Activated CD4-positive, CD25-positive, alpha-beta regulatory T cell treated with anti-CD3 and anti-CD28 coated beads, Interleukin-2, amount 50 U/mL, for 16 hours (primary cell): ENCODE results near the gene DGKQ.

Source experiments
- DNase-seq: peaks from one replicate; pipeline ENCODE4 v3.0.0-alpha.2; 2020; ENCODE audit warnings: low read depth, low spot score

Gene DGKQ, protein sequence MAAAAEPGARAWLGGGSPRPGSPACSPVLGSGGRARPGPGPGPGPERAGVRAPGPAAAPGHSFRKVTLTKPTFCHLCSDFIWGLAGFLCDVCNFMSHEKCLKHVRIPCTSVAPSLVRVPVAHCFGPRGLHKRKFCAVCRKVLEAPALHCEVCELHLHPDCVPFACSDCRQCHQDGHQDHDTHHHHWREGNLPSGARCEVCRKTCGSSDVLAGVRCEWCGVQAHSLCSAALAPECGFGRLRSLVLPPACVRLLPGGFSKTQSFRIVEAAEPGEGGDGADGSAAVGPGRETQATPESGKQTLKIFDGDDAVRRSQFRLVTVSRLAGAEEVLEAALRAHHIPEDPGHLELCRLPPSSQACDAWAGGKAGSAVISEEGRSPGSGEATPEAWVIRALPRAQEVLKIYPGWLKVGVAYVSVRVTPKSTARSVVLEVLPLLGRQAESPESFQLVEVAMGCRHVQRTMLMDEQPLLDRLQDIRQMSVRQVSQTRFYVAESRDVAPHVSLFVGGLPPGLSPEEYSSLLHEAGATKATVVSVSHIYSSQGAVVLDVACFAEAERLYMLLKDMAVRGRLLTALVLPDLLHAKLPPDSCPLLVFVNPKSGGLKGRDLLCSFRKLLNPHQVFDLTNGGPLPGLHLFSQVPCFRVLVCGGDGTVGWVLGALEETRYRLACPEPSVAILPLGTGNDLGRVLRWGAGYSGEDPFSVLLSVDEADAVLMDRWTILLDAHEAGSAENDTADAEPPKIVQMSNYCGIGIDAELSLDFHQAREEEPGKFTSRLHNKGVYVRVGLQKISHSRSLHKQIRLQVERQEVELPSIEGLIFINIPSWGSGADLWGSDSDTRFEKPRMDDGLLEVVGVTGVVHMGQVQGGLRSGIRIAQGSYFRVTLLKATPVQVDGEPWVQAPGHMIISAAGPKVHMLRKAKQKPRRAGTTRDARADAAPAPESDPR

DNA sequence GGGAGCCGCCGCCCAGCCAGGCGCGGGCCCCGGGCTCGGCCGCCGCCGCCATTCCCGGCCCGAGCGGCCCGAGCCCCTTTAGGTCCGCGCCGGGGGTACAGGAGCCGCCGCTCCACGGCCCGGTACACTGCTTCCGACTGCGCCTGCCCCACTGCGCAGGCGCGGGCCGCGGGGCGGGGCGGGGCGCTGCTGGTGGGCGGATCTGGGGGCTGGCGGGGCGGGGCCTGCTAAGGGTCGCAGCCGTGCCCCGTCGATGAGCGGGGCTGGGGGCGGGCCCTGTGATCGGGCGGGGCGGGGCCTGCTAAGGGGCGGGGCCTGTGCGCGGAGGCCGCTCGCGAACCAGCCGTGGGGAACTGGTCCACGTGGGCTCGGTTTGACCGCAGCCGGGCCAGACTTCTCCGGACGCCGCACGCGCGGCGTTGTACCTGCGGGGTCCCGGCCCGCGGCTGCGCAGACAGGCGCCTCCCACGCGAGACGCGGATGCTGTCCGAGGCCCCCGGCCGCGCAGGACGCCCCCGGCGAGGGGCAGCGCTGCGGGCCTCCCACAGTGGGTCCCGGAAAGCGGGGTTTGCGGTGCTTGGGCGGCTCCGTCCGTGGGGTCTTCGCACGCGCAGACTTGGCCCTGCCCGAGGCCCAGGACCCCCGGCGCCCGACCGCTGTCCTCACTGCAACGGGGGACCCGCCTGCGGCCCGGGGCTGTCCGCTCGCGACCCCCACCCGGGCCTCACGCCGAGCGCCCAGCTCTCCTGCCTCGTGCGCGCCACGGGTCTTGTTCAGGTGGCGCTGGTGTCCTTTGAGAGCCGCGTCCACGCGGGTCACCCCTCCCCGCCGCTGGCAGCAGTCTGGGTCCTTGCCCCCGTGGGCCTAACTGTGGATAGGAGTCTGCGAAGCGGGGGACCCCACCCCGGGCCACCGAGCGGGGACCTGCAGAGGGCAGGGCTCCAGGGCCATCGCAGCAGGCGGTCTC, at the start of gene DGKQ:
DGKQ (minus strand) TSS at position 139 of the 967 bp plus-strand sequence; CDS start at position 52, 87 bp downstream.
- peak; percentile 80 for DNase-seq

DNA sequence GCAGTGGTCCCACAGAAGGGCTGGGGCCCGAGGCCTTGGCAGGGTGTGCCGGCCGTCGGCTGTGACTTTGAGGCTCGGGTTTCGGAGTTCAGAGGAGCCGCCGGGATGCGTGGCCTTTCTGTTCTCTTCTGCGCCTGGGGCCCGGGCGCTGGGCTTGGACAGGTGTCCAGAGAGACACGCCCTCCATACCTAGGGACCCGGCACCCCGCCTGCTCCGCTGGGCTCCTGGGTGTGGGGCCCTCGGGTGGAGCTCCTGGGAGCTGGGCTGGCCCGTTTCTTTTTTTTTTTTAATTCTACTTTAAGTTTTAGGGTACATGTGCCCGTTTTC, 49.3 kb upstream of the DGKQ start:
- no peak for DNase-seq

DNA sequence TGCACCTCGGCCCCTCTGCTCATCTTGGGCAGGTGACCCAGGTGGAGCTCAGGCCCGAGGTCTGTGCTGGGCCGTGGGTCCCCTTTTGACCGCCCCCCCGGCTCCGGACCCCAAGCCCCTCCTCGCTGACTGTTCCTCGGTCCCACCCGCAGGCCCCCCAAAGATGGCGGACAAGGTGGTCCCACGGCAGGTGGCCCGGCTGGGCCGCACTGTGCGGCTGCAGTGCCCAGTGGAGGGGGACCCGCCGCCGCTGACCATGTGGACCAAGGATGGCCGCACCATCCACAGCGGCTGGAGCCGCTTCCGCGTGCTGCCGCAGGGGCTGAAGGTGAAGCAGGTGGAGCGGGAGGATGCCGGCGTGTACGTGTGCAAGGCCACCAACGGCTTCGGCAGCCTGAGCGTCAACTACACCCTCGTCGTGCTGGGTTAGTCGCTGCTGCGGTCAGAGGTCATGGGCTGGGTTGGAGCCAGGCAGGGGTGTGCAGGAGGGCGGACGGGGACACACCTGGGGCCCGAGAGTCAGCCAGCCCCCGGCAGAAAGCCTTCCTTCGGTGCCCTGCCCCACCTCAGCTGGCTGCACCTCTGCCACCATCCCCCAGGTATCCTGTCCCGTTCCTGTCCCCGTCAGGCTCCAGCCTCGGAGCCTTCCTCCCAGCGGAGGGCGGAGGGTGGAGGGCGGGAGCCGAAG, 48.8 kb upstream of the DGKQ start:
- DNase-seq, result no peak

DNA sequence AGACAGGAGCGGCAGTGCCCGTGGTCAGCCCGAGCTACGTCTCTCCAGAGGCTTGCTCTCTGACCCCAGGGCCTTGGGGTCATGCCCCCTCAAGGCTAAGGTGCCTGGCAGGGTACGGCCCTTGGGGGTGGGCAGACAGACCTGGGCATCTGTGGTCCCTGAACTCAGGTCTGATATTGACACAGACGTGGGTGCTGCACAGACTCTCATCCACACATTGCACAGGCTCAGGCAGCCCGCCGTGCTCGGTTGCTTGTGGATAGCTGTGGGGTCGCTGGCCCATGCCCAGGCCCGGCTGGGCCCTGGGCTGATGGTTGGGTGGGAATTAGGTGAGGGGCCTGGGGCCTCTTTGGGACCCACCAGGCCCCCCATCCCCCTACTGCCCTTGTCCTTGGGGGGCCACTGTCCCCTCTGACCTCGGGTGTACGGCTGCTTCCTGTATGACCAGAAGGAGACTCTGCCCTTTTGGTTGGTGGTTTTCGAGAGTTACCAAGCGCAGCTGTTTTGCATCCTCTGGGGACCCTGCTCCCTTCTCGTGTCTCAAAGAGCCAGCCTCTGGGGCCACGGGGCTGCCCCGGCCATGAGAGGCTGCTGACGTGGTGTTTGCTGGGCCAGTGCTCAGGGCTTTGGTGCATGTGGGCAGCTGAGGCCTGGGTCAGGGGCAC, 48.1 kb upstream of the DGKQ start:
- no peak for DNase-seq

DNA sequence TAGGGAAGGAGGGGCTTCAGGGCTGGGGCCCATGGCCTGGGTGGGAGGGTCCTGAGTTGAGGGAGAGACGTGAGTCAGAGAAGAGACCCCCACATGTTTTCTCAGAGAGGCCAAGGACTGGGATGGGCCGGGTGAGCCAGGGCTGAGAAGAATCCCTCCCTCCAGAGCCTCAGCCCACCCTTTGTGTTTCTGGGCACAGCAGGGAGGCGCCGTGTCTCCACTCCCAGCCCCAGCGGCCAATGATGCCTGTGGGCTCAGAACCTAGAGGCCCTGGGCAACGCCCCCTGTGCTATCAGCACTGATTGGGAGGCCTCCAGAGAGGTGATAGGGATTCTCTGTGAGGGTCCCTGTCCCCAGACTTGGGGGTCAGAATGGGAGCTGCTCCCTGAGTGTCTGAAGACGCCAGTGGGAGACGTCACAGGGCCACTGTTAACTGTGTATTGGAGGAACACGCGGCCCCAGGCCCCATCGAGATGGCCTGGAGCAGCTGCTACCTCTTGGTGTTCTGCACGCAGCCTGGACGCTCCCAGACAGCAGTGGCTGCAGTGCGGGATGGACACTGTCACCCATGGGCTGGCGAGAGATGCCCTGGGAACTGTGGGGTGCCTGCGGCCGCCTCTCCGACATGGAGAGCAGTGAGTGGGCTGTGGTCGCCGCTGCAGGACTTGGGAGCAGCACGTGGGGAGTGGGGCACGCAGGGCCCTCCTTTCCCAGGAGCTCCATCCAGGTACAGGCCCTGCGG, 46.5 kb upstream of the DGKQ start:
- no peak for DNase-seq

DNA sequence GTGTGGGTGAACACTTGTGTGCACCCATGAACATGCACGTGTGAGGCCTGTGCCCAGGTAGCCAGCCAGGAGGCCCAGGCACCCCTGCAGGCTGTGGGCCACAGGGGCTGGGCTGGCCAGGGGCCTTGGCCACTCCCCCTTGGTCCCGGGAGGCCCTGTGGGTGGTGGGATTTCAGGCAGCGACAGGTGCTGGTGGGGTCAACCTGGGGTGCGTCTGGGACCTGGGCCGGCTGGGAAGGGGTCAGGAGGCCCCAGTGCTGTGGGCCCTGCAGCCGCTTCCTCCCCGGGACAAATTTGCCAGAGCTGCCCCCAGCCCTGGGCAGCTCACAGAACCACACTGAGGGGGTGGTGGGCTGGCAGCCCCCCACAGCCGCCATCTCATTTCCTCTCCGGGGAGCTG, 46.0 kb upstream of the DGKQ start:
- no peak for DNase-seq

DNA sequence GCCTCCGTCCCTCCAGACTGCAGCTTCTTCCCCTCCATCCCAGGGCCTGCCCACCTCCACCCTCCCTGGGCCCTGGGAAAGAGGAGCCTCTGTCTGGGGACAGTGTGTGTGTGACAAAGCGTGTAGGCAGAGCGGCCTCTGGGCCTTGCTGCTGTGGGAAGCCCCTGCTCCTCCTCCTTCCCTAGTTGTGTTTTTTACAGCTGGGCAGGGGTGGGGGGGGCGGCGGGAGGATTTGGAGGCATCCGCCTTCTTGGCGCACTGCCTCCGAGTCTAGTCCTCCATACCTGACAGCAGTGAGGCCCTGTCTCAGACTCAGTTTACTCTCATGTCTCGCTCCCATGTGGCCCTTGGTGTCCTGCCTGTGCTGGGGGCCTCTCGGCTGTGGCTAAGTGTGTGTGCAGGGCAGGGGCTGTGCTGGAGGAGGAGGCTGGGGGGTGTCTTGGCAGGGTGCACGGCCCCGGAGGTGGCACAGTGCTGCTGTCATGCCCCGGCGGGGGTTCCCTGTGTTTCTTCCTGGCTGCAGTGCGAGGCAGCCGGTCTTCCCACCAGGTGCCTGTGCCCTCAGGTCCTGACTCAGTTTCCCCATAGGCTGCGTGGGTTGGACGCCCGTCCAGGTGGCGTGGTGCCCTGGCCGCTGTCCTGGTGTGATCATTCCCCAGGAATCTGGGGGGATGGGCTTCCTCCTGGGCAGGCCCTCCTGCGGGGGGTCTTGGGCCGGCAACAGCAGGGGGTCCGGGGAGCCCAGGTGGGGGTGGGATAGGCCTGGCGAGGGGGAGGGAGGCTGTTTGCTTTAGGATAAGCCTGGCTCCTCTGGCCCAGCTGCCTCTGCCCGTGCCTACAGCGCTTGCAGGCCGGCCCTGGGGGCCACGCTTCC, 45.0 kb upstream of the DGKQ start:
- no peak for DNase-seq

DNA sequence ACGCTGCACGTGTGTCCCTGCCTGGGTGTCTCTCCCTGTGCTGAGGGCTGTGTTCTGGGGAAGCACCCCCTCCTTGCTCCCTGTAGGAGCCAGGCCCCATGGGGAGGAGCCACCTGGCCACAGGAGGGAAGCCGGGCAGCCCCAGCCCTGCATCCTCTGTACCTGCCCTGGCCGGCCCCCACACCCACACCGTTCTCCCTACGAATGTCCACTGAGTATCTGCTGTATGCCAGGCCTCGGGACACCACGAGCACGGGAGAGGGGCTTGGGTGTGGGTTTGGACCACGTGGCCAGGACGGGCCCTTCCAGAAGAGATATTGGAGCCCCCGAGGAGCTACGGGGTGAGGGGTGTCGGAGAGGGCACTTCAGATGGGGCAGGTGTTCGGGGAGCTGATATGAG, 44.3 kb upstream of the DGKQ start:
- no peak for DNase-seq

DNA sequence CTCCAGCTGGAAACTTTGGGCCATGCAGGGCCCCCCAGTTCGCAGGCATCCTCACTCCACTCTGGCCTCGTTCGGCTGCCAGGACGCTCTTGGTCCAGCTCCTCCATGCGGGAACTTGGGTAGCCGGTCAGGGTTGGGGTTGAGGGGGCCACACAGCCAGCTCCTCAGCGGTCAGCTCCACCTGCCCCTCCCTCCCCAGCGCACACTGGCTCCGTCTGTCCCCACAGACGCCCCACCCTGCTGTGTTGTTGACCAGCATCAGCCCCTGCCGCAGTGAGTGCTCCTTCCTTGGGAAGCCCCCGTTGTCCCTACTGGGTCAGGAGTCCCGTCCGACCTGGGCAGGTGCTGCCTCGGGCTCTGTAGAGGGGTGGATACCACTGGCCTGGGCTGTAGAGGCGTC, 43.8 kb upstream of the DGKQ start:
- DNase-seq, result no peak

DNA sequence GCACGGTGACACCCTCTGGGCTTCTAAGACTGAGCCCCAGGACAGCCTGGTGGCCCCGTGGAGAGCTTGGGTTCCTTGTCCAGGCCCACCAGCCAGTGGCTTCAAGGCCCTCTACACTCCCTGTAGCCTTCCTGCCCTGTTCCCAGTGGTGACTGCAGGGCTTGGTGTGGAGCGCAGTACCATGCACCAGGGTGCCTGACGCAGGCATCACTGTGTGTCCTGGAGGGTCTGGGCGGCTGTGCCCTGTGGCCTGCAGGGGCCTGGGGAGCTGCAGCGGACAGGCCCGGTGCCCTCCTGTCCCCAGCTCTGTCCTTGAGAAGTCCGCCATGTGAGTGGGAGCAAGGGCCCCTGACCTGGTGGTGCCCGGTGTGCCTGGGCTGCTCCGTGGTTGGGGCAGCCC, 42.4 kb upstream of the DGKQ start:
- no peak for DNase-seq

DNA sequence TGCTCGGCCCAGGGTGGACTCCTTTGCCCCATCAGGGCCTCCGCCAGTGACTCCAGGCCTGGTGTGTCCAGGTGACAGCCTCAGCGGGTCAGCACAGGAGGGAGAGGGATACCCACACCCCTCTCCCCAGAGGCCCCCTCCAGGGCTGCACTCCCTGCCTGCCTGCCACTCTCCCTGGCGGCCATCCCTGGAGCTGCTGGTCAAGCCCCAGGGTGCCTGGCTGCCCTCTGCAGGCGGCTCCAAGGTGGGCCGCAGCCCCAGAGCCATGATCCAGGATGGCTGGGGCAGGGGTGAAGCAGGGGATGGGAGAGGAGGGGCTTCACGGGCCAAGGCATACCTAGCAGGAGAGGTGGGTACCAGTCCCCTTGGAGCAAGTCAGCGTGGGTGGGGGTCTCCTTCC, 41.8 kb upstream of the DGKQ start:
- DNase-seq, result no peak

DNA sequence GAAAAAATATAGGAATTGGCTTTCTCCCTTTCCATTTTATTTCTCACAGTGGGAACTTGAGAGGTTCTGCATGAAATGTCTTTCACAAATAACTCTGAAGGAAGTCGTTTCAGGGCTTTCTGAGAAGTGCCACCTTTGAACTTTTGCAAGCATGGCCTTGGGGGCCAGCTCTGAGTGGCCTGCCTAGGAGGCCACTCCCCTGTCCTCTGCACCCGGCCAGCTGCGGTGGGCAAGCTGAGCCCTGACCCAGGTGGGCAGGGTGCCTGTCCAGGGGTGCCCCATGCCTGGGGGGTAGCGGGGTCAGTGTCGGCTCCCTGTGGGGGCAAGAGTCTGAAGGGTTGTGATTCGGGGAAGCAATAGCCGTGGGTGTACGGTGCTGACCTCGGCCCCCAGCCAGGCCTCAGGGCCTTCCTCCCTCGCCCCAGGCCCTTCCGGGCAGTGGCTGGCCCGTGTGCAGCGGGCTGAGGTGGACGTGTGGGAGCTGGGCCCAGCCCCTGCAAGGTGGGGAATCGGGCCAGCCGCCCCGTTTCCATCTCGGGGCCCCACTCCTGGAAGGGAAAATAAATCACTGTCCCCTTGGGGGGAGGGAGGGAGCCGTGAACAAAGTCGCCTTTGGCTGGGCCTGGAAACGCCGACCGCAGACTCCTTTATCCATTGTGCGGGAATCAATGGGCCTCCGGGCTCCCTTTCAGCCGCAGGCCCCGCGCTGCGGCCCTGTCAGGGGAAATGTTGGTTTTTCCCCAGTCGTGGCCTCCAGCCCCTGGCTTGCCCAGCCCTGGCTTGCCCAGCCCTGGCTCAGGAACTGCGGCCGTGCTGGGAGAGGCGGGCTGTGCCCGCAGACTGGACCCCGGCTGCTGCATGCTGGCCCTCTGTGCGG, 41.2 kb upstream of the DGKQ start:
- no peak for DNase-seq

DNA sequence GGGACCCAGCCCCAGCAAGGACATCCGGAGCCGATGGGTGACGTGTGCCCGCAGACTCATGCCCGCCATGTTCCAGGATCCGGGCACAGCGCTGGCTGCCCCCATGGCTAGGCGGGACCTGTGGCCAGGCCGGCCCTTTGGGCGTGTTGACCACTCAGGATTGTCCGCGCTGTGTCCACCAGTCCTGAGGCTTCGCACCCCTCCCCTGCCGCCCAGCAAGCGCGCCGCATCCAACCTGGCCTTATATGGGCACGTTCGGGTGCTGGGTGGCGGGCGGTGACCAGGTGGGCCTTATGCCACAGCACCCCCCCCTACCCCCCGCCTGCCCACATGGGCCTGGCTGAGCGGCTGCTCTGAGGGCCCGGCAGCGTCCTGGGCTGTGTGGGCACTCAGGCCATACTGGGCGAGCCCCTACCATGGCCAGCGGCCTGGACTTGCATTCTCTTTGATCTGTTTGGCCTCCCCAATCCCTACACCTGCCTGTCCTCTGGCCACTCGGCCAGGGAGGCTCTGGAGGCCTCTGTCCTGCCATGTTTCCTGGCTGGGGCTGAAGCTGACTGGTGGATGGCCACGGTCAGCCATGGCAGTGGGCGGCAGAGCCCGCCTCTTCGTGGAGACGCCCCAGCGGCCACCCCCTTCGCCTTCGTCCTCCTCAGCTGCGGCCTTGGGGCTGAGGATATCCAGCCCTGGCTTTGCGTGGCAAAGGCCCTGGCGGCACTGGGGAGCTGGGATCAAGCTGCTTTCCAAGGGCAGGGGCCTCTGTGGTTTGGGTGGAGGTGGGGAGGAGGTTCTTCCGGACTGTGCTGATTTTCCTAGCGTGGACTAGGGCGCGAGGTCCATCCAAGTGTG, 40.1 kb upstream of the DGKQ start:
- no peak for DNase-seq

DNA sequence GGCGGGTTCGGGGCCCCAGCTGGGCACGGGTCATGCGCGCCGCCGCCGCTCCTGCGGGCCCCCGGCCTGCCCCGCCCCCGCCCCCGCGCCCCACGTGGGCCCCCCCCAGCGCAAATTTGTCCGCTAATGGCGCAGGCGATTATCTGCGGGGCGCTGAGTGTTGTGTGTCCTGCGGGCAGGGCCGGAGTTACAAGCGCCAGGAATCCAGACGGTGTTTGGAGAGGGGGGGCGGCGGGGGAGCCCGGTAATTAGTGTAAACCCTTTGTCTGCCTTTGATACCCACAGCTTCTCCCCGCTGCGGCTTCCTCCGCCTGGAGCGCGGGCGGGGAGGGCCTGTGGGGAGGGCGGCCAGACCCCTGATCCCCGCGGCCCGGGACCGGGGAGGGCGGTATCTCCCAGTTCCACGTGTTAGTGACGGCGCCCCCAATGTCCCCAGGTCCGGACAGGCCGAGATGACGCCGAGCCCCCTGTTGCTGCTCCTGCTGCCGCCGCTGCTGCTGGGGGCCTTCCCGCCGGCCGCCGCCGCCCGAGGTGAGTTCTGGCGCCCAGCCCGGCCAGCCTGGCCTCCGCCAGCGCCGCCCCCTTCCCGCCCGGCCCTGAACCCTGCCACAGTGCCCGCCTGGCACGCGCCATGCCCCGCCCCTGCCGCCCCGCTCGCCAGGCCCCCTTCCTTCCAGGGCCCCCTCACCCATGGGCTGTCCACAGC, 38.8 kb upstream of the DGKQ start:
- DNase-seq, result no peak

DNA sequence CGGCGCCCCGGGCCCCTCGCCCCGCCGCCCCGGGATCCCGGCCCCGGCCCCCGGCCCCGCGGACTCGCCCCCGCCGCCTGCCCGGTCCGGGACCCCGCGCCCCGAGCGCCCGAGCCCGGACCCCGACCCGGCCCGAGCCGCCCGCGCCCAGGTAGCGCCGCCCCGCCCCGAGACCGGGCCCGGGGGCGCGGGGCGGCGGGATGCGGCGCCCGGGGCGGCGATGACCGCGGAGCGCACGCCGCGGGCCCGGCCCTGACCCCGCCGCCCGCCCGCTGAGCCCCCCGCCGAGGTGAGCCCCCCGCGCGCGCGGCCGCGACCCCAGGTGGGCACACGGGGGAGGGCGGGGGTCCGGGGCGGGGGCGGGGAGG, 38.3 kb upstream of the DGKQ start:
- DNase-seq, result no peak

DNA sequence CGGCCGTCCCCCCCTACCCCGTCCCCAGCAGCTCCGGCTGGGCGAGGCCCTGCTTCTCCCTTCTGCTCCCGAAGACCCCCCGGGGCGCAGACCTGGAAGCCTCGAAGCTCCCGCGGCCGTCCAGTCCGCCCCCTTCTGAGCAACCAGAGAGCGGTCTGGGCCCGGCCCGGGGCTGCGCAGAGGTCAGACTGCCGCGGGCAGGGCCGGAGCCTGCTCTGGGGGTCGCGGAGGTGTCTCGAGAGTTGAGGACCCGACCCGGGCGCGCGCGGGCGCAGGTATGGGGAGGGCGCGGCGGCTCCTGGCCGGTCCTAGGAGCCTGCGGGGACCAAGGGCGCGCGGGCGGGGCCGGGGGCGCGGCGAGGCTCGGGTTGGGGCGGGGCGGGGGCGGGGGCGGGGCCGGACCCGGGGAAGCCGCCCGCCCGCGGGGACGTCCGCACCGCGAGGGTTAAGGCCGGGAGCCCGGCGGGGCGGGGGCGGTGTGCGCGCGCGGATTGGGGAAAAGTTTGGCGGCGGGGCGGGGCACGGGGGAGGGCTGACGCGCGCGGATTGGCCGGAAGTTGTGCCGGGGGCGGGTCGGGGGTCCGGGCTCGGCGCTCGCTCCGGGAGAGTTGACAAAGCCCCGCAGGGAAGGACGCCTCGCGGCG, 37.8 kb upstream of the DGKQ start, which contains the start of gene FGFRL1:
FGFRL1 (plus strand) TSS at position 605 of the 644 bp plus-strand sequence. CDS start 860 bp downstream, outside the sequence.
- peak; percentile 83 for DNase-seq
